ENCODE data around the gene TDRD12.

GRCh38 chr19:32824191-32824751 lies 104.7 kb downstream of the TDRD12 start:
- no peak for TF ChIP-seq EZH2 (IDR thresholded peaks at IDR 0.05; ENCODE audit: low read depth, unreplicated experiment)
- TF ChIP-seq EZH2phosphoT487 (IDR thresholded peaks at IDR 0.05; ENCODE audit: unreplicated experiment): no peak
- TF ChIP-seq, protein P1, sequence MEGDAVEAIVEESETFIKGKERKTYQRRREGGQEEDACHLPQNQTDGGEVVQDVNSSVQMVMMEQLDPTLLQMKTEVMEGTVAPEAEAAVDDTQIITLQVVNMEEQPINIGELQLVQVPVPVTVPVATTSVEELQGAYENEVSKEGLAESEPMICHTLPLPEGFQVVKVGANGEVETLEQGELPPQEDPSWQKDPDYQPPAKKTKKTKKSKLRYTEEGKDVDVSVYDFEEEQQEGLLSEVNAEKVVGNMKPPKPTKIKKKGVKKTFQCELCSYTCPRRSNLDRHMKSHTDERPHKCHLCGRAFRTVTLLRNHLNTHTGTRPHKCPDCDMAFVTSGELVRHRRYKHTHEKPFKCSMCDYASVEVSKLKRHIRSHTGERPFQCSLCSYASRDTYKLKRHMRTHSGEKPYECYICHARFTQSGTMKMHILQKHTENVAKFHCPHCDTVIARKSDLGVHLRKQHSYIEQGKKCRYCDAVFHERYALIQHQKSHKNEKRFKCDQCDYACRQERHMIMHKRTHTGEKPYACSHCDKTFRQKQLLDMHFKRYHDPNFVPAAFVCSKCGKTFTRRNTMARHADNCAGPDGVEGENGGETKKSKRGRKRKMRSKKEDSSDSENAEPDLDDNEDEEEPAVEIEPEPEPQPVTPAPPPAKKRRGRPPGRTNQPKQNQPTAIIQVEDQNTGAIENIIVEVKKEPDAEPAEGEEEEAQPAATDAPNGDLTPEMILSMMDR (conservative IDR thresholded peaks at IDR 0.05; ENCODE audit: low read depth in 2 of 2): 0 out of 4 replicates have a peak, but pooled peaks of 1 of the 2 experiments have one; percentile 1
- no peak for TF ChIP-seq POLR2AphosphoS5 (IDR thresholded peaks at IDR 0.05; ENCODE audit: low read depth)
- no peak for TF ChIP-seq REST (IDR thresholded peaks at IDR 0.05; ENCODE audit: unreplicated experiment)
- no peak for TF ChIP-seq JUNB (IDR thresholded peaks at IDR 0.05; ENCODE audit: unreplicated experiment)
- TF ChIP-seq CREB1 (CRISPR knock-in tag; IDR thresholded peaks at IDR 0.05; ENCODE audit: low read depth): no peak
